Measurements from ENCODE around the gene CTSA.

- no peak for TF ChIP-seq EZH2 (IDR thresholded peaks at IDR 0.05; ENCODE audit: insufficient read depth, poor library complexity, severe bottlenecking)
- TF ChIP-seq EZH2phosphoT487 (IDR thresholded peaks at IDR 0.05; ENCODE audit: insufficient read depth, low read depth) = no peak
Observed at GRCh38 chr20:45841407-45842129, 49.6 kb upstream of the CTSA start.

Data from GM23248 (cell line).